HEK293T (cell line): Measurements from ENCODE around the gene LTBP2.
A peak's percentile ranks its signal among the peaks of the same experiment; 100 is the strongest.

ENCODE experiments used
- CTCF ChIA-PET: fragments of 350-600 bp; formaldehyde crosslinking; extraction: SDS; loops from one replicate; lab custom pipeline; 2021; ENCODE audit warnings: antibody characterized with exemption, inconsistent platforms; lab: Yijun Ruan, JAX
- POLR2A ChIA-PET: fragments of 350-600 bp; formaldehyde crosslinking; extraction: SDS; loops from one replicate; lab custom pipeline; 2020; ENCODE audit warnings: antibody characterized with exemption, inconsistent platforms; lab: Yijun Ruan, JAX
- DNase-seq: peaks from one replicate; pipeline ENCODE4 v3.0.0; 2012; ENCODE audit warnings: mixed read lengths; ENCODE audit errors: extremely low spot score
- ARNT ChIP-seq: fragments of 450-650 bp; IDR thresholded peaks from 2 replicates; pipeline ENCODE4 v1.6.1; 2017; ENCODE audit warnings: mild to moderate bottlenecking
- BHLHE40 ChIP-seq: fragments of 450-650 bp; IDR thresholded peaks from 2 replicates; pipeline ENCODE4 v1.6.1; 2016; ENCODE audit warnings: mild to moderate bottlenecking, moderate library complexity, borderline replicate concordance
- CTBP1 ChIP-seq: fragments of 450-650 bp; IDR thresholded peaks from 2 replicates; pipeline ENCODE4 v1.6.1; 2016; ENCODE audit warnings: borderline replicate concordance
- ELF4 ChIP-seq: fragments of 450-650 bp; IDR thresholded peaks from 2 replicates; pipeline ENCODE4 v1.6.1; 2017; ENCODE audit warnings: antibody characterized with exemption
- FOXA1 ChIP-seq: fragments of 450-650 bp; IDR thresholded peaks from 2 replicates; pipeline ENCODE4 v1.6.1; 2016; ENCODE audit warnings: mild to moderate bottlenecking
- FOXK2 ChIP-seq: fragments of 450-650 bp; IDR thresholded peaks from 2 replicates; pipeline ENCODE4 v1.6.1; 2016; ENCODE audit warnings: mild to moderate bottlenecking
- FOXM1 ChIP-seq: fragments of 450-650 bp; IDR thresholded peaks from 2 replicates; pipeline ENCODE4 v1.6.1; 2017; ENCODE audit warnings: mild to moderate bottlenecking, borderline replicate concordance
- HDGF ChIP-seq: fragments of 450-650 bp; IDR thresholded peaks from 2 replicates; pipeline ENCODE4 v1.6.1; 2017; ENCODE audit warnings: antibody characterized with exemption, borderline replicate concordance
- L3MBTL2 ChIP-seq: fragments of 450-650 bp; conservative IDR thresholded peaks from 2 replicates; pipeline ENCODE4 v1.6.1; 2016; ENCODE audit warnings: mild to moderate bottlenecking
- LEF1 ChIP-seq: fragments of 450-650 bp; IDR thresholded peaks from 2 replicates; pipeline ENCODE4 v1.6.1; 2017; ENCODE audit warnings: mild to moderate bottlenecking, borderline replicate concordance
- NFRKB ChIP-seq: fragments of 450-650 bp; IDR thresholded peaks from 2 replicates; pipeline ENCODE4 v1.6.1; 2016; ENCODE audit warnings: mild to moderate bottlenecking, moderate library complexity
- PKNOX1 ChIP-seq: fragments of 450-650 bp; IDR thresholded peaks from 2 replicates; pipeline ENCODE4 v1.6.1; 2016
- SP1 ChIP-seq: fragments of 450-650 bp; IDR thresholded peaks from 2 replicates; pipeline ENCODE4 v1.6.1; 2017
- SUZ12 ChIP-seq: fragments of 450-650 bp; IDR thresholded peaks from 2 replicates; pipeline ENCODE4 v1.6.1; 2016; ENCODE audit warnings: mild to moderate bottlenecking
- TARDBP ChIP-seq: fragments of 450-650 bp; IDR thresholded peaks from 2 replicates; pipeline ENCODE4 v1.6.1; 2016
- ZNF384 ChIP-seq: fragments of 450-650 bp; IDR thresholded peaks from 2 replicates; pipeline ENCODE4 v1.6.1; 2016

Gene LTBP2

GRCh38 chr14:74526854-74527585 lies 85.0 kb downstream of the LTBP2 start:
- POLR2A ChIA-PET = no interaction called here
- TF ChIP-seq PKNOX1 (peak; percentile 51), FOXM1 (no peak), TARDBP (no peak)

DNA sequence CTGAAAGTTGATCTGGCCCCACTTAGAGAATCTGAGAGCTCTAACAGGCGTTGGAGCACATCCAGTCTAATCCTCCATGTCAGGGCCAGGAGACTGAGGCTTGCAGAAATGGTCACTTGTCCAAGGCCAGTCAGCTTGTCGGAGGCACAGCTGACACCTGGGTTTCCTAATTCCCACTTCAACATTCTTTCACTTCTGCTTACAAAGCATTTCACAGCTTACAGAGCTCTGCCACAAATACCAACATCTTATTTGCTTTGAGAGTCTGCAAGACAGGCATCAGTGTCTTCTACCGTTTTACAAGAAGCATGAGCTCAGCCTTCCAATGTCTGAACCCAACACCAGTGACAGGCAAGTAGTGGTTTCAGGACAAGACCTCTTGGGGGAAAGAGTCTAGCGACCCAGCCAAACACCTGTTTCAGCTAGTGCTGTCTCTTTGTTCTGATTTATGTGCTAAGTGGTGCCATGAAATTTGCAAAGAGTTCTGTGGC lies 86.6 kb downstream of the LTBP2 start:
- no peak for TF ChIP-seq FOXM1
- TF ChIP-seq FOXK2 = no peak
- no peak for TF ChIP-seq ZNF384
- no peak for TF ChIP-seq TARDBP
- CTCF ChIA-PET = interaction anchor here (0.6 to 1.2 kb wide), 2 partner anchors 84 to 777 kb away, joined by 3 read pairs; no protein-coding TSS in a partner anchor
- POLR2A ChIA-PET = interaction anchor here (1.1 to 1.6 kb wide), 2 partner anchors 12 to 17 kb away, joined by 3 to 4 read pairs; no protein-coding TSS in a partner anchor
- DNase-seq = no peak

More at GRCh38 chr14:74526854-74527585, 85.0 kb downstream of the LTBP2 start:
- CTCF ChIA-PET = interaction anchor here (0.6 kb wide), 1 partner anchor 237 kb away, joined by 3 read pairs; no protein-coding TSS in a partner anchor
- no peak for DNase-seq

GRCh38 chr14:74524812-74525135 lies 87.3 kb downstream of the LTBP2 start:
- CTCF ChIA-PET = interaction anchor here (1.2 kb wide), 1 partner anchor 85 kb away, joined by 3 read pairs; no protein-coding TSS in a partner anchor
- no peak for TF ChIP-seq LEF1
- TF ChIP-seq FOXM1 = no peak
- TF ChIP-seq SUZ12 = no peak
- TF ChIP-seq FOXK2 = no peak
- TF ChIP-seq SP1 = no peak
- no peak for TF ChIP-seq PKNOX1

DNA sequence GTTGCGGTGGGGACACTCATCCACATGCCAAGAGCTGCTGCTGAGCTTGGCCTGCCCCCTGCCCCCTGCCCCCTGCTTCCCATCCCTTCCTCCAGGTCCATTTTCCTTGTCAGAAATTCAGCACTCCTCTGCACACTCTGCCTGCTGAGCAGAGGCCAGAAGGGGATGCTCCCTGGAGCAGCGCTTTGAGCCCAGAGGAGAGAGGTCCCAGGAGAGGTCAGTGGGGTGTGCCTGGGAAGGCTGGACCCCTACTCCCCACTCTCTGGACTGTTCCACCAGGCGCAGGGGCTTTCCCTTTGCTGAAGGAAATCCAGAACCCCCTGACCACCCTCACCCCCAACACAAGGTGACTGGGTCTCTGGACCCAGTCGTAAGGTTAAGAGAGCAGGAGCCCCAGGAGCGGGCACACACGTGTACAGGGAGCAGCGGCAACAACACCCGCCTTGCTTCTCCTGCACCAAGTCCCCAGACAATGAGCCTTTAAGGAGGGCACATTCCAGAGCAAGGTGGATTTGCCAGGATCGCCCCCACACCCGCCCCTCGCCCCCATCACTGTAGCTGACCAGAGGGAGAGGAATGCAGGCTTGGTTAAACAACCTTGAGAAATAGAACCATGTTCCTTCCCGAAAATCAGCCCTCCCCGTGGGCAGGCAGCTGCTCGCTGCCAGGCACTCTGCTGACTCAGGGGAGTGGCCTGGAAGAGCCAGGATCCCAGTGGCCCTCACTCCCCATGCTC lies 87.8 kb downstream of the LTBP2 start:
- POLR2A ChIA-PET = interaction anchor here (1.6 kb wide), 1 partner anchor 18 kb away, joined by 4 read pairs; no protein-coding TSS in a partner anchor
- CTCF ChIA-PET = interaction anchor here (1.2 kb wide), 1 partner anchor 85 kb away, joined by 3 read pairs; no protein-coding TSS in a partner anchor
- TF ChIP-seq BHLHE40 (no peak), FOXM1 (no peak), LEF1 (no peak), FOXK2 (no peak), SP1 (no peak), ELF4 (no peak), NFRKB (no peak), HDGF (no peak), SUZ12 (no peak), TARDBP (no peak), ARNT (no peak), FOXA1 (no peak), CTBP1 (no peak), L3MBTL2 (no peak), ZNF384 (no peak), PKNOX1 (no peak)
- no peak for DNase-seq

More at GRCh38 chr14:74524812-74525135, 87.3 kb downstream of the LTBP2 start:
- DNase-seq = no peak
- POLR2A ChIA-PET = interaction anchor here (1.6 kb wide), 1 partner anchor 18 kb away, joined by 4 read pairs; no protein-coding TSS in a partner anchor

DNA sequence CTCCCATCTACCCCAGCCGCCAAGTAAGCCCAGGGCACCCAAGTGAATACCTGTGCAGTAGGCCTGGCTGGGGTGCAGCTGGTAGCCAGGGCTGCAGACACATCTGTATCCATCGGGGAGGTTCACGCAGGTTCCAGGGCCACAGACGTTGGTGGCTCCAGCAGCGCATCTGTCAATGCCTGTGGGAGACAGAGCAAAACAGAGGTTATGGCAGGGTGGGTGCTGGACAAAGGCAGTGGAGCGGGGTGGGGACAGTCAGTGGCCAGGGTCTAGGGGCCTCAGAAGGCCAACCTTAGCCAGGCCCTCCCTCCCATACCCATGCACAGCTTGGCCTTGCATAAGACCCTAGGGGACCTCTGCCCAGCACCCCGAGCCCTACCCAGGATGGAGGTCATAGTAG lies 89.3 kb downstream of the LTBP2 start:
- TF ChIP-seq LEF1 (no peak), CTBP1 (no peak), ELF4 (no peak), ARNT (no peak)
- CTCF ChIA-PET = interaction anchor here (0.6 kb wide), 1 partner anchor 9 kb away, joined by 5 read pairs; no protein-coding TSS in a partner anchor
- POLR2A ChIA-PET = no interaction called here
- no peak for DNase-seq

GRCh38 chr14:74521756-74522155 lies 90.3 kb downstream of the LTBP2 start:
- CTCF ChIA-PET = interaction anchor here (0.6 kb wide), 1 partner anchor 10 kb away, joined by 5 read pairs; no protein-coding TSS in a partner anchor
- DNase-seq = no peak
- TF ChIP-seq ELF4 (no peak), LEF1 (no peak), FOXA1 (no peak), ARNT (no peak), TARDBP (no peak), NFRKB (no peak), SUZ12 (no peak), BHLHE40 (no peak)
- POLR2A ChIA-PET = no interaction called here
